Endothelial cell (in vitro differentiated cells): ENCODE data around the gene EYA2. TPM values are rescaled to one million over a fixed set of nuclear protein-coding genes. Genes with fewer than 3 reads are reported as not detected.

Experiments
- DNase-seq: peaks from one replicate; pipeline ENCODE4 v3.0.0; 2021; ENCODE audit warnings: low spot score
- H3K27ac Mint-ChIP-seq: one replicate; pipeline ENCODE4 v1.8.0; 2021; ENCODE audit warnings: mixed read lengths, inconsistent platforms; ENCODE audit not compliant: unreplicated experiment
- H3K27me3 Mint-ChIP-seq: one replicate; pipeline ENCODE4 v1.8.0; 2021; ENCODE audit warnings: mild to moderate bottlenecking, moderate library complexity, mixed read lengths, inconsistent platforms; ENCODE audit not compliant: unreplicated experiment
- H3K36me3 Mint-ChIP-seq: one replicate; pipeline ENCODE4 v1.8.0; 2021; ENCODE audit warnings: mild to moderate bottlenecking, low read depth, mixed read lengths, inconsistent platforms; ENCODE audit not compliant: unreplicated experiment
- H3K4me1 Mint-ChIP-seq: one replicate; pipeline ENCODE4 v1.8.0; 2021; ENCODE audit warnings: mild to moderate bottlenecking, mixed read lengths, inconsistent platforms; ENCODE audit not compliant: unreplicated experiment
- H3K4me3 Mint-ChIP-seq: one replicate; pipeline ENCODE4 v1.8.0; 2021; ENCODE audit warnings: mild to moderate bottlenecking, mixed read lengths, inconsistent platforms; ENCODE audit not compliant: unreplicated experiment
- H3K9me3 Mint-ChIP-seq: one replicate; pipeline ENCODE4 v1.8.0; 2021; ENCODE audit warnings: mixed read lengths, inconsistent platforms; ENCODE audit not compliant: unreplicated experiment
- total RNA-seq: library from RNA; stranded (reverse); fragmentation: NEBNext Ultra II Directional; extraction: Animal tissue kit (Norgen Biotek cat#: 25700); gene quantifications from one replicate; pipeline ENCODE4 v1.2.1, GENCODE V29; 2021; ENCODE audit not compliant: unreplicated experiment
- TF ChIP-seq, protein P1 (sequence below): fragments of 200-600 bp; sonication (generic); IDR thresholded peaks from one replicate; pipeline ENCODE4 v1.5.0; 2021; ENCODE audit warnings: antibody characterized with exemption; ENCODE audit not compliant: unreplicated experiment

Gene EYA2
- total RNA-seq, 1 donor from 2014 or later, result not detected

DNA sequence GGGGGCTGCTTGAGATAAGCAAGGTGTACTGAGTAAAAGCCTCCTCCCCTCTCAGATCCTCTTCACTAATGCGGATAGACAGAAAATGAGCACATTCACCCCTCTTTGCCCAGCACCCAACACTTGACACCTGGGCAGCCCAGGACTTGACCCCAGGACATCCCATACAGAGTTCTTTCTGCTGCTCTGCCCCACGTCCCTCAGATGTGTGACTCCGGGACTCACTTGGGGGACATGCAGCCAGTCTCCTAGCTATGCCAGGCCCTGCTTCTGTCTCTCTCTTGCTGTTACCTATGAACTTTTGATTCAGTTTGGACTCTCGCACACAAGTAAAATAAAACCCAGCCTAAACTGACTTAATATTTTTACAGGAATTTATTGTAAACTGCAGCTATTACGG is 159.9 kb downstream of the EYA2 start:
- DNase-seq, result no peak
- Mint-ChIP-seq H3K4me3 (no peak overlapping the region), H3K27ac (no peak overlapping the region), H3K36me3 (no peaks in the 10 kb centered on the region), H3K27me3 (peaks cover 2% of the 10 kb centered on the region), H3K4me1 (peaks cover 2% of the 10 kb centered on the region), H3K9me3 (no peaks in the 10 kb centered on the region)
- TF ChIP-seq, protein P1, sequence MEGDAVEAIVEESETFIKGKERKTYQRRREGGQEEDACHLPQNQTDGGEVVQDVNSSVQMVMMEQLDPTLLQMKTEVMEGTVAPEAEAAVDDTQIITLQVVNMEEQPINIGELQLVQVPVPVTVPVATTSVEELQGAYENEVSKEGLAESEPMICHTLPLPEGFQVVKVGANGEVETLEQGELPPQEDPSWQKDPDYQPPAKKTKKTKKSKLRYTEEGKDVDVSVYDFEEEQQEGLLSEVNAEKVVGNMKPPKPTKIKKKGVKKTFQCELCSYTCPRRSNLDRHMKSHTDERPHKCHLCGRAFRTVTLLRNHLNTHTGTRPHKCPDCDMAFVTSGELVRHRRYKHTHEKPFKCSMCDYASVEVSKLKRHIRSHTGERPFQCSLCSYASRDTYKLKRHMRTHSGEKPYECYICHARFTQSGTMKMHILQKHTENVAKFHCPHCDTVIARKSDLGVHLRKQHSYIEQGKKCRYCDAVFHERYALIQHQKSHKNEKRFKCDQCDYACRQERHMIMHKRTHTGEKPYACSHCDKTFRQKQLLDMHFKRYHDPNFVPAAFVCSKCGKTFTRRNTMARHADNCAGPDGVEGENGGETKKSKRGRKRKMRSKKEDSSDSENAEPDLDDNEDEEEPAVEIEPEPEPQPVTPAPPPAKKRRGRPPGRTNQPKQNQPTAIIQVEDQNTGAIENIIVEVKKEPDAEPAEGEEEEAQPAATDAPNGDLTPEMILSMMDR, result no peak

DNA sequence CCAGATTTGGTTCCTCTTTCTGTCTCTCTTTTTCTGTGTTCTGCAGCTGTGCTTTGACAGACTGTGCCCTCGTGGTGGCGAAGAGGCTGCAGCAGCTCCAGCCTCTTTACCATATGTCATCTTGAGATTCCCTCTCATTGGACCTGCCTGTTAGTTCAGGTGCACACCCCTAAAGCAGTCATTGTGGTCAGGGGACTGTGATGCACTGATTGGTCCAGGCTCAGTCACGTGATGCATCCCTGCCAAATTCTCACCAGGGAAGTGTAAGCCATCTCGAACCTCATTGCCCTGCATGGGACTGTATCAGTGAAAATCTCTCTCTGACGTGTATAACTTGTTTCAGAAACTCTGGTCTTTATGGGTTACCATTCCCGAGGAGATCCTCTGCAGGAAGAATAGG is 160.3 kb downstream of the EYA2 start:
- TF ChIP-seq, protein P1, result no peak
- Mint-ChIP-seq H3K9me3 (no peaks in the 10 kb centered on the region), H3K4me3 (no peak overlapping the region), H3K27me3 (peaks cover 2% of the 10 kb centered on the region), H3K27ac (no peak overlapping the region), H3K36me3 (no peaks in the 10 kb centered on the region), H3K4me1 (peaks cover 2% of the 10 kb centered on the region)
- DNase-seq, result no peak

DNA sequence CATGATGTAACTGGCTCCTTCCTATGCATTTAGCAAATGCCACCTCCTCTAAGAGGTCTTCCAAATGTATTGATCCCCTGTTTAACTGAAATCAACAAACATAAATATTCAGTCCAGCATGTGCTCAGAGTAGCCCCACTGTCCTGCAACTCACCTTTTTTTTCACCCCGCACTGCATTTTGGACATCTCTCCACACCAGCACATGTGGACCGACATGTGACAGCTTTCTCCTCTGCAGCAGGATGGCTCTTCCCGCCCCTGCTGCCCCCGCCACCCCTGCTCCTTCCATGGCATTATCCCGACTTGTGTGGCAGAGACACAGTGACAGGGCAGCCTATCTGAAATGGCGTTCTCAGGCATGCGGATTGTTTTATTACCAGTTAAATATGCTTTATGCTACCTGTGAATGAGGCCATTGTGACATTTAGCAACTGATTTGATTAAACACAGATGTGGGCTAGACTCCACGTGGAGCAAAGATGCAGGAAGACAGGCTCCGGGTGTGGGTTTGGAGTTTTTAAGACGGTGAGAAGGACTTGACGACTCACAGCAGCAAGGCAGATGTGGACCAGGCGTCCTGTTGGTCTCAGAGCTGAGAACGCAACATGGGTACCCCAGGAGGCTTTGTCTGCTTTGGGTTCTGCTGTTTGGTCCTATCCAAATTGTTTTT is 161.2 kb downstream of the EYA2 start:
- Mint-ChIP-seq H3K4me3 (no peak overlapping the region), H3K9me3 (no peaks in the 10 kb centered on the region), H3K27me3 (peaks cover 4% of the 10 kb centered on the region), H3K36me3 (no peaks in the 10 kb centered on the region), H3K4me1 (no peaks in the 10 kb centered on the region), H3K27ac (no peak overlapping the region)
- TF ChIP-seq, protein P1, result no peak
- no peak for DNase-seq

DNA sequence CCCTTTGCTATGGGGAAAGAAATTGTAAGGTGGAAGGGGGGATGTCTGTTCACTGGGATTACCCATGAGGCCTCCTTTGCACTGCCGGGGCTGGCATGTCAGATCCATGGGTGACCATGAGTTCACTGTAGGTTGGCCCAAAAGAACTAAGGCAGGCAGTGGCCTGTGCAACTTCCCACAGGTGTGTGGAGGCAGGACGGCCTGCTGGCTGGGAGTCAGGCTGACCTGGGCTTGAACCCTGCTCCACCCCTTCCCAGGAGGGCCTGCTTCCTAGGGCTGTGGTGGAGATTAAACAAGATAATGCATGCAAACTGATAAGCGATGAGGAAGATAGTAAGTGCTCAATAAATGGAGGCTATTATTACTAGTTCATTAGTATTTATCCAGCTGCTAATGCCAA is 163.0 kb downstream of the EYA2 start:
- H3K27me3 Mint-ChIP-seq, result peaks cover 7% of the 10 kb centered on the region
- H3K4me1 Mint-ChIP-seq, result no peaks in the 10 kb centered on the region
- H3K27ac Mint-ChIP-seq, result no peak overlapping the region
- TF ChIP-seq, protein P1, result no peak
- H3K36me3 Mint-ChIP-seq, result no peaks in the 10 kb centered on the region
- no peak overlapping the region for H3K4me3 Mint-ChIP-seq
- DNase-seq, result no peak
- H3K9me3 Mint-ChIP-seq, result no peaks in the 10 kb centered on the region

DNA sequence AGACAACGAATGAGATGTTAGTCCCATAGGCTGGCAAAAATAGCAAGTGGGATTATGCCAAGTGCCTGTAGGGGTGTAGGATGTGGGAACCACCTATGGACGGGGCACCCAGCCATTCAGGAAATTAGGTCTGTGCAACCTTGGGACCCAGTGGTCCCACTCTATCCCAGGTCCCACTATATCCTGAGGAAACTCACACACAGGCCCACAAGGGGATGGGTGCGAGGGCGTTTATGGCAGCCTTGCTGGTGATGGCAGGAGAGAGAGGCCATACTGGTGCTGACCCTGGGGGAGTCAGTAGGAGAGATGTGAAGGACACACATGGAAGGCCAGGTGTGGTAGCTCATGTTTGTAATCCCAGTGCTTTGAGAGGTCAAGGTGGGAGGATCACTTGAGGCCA is 163.6 kb downstream of the EYA2 start:
- Mint-ChIP-seq H3K4me1 (no peaks in the 10 kb centered on the region), H3K27me3 (peaks cover 7% of the 10 kb centered on the region), H3K4me3 (no peak overlapping the region), H3K36me3 (no peaks in the 10 kb centered on the region), H3K9me3 (no peaks in the 10 kb centered on the region), H3K27ac (no peak overlapping the region)
- no peak for DNase-seq
- TF ChIP-seq, protein P1, result no peak
